ENCODE measurements around the gene CCPG1. TPM values are rescaled to one million over a fixed set of nuclear protein-coding genes. Genes with fewer than 3 reads are reported as not detected.
A peak's percentile ranks its signal among the peaks of the same experiment; 100 is the strongest.
"Not testable (repeated sequence)": the region's sequence is repeated elsewhere in the genome, so short reads cannot be mapped to it uniquely, and the experiment has no call there.

Gene CCPG1
- total RNA-seq, 1 experiment from 2014 or later: 27.5 TPM

DNA sequence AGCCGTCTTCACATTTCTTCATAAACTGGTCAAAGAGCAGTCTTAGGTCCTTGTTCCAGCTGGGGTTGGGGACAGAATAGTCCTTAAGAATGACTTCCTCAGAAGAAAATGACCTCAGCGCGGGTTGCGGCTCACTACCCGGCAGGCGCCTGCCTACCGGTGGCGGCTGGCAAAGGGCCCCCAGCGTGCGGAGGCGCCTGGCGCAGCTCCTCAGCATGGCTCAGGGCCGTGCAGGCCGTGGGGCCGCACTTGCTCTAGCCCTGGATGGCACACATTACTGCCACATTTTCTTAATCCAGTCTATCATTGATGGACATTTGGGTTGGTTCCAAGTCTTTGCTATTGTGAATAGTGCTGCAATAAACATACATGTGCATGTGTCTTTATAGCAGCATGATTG is 35.0 kb upstream of the CCPG1 start:
- H3K4me1 ChIP-seq (ENCODE audit: insufficient read depth, low read length, poor library complexity, severe bottlenecking); POLR2A ChIA-PET (ENCODE audit: low non-redundant PET); H3K4me3 ChIP-seq (ENCODE audit: low read depth, low read length, poor library complexity, severe bottlenecking); BruUV-seq (replicated peaks); intact Hi-C loops (cut with micrococcal nuclease; ENCODE audit: unreplicated experiment); H3K36me3 ChIP-seq (ENCODE audit: insufficient read depth, low read length, poor library complexity, severe bottlenecking); DNase-seq (ENCODE audit: low spot score); H3K9me3 ChIP-seq (ENCODE audit: low read depth, low read length, poor library complexity, severe bottlenecking); H3K27ac ChIP-seq (ENCODE audit: low read depth, low read length, poor library complexity, severe bottlenecking); H3K27me3 ChIP-seq (replicated peaks; ENCODE audit: insufficient read depth, low read depth, low read length, poor library complexity); CTCF ChIA-PET: not testable (repeated sequence)

DNA sequence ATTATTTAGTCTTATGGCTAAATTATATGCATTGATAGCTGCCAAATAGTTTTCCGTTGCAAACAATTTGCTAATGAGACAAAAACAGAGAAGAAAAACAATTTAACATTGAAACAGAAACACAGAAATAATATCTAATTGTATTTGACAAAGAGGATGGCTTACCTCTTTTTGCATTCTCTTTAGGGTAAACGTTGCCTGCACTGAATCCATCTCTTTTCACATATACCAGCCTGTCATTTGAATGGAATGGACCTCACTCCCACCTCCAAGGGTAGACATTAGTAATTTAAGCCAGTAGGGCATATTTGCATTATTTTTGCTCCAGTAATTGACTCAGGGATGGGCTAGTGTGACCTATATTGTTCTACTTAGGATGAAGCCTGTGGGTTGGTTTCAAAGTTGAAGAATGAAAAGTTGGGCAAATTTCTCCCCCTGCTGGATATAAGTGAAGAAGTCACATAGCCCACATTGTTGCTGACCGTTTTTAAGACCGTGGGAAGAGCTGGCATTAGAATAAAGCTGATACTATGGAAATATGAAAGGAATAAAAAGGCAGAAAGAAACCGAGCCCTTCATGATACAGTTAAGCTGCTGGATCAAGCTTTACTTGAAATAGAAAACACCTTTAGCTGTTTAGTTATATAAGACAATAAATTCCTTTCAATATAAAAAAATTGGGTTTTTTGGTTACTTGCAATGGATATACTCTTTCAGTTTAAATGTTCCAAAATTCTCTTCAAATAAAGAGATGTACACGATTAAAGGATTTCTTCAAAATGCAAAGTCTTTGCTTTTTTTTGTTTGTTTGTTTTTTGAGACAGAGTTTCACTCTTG is 27.0 kb upstream of the CCPG1 start:
- TF ChIP-seq, protein P1, sequence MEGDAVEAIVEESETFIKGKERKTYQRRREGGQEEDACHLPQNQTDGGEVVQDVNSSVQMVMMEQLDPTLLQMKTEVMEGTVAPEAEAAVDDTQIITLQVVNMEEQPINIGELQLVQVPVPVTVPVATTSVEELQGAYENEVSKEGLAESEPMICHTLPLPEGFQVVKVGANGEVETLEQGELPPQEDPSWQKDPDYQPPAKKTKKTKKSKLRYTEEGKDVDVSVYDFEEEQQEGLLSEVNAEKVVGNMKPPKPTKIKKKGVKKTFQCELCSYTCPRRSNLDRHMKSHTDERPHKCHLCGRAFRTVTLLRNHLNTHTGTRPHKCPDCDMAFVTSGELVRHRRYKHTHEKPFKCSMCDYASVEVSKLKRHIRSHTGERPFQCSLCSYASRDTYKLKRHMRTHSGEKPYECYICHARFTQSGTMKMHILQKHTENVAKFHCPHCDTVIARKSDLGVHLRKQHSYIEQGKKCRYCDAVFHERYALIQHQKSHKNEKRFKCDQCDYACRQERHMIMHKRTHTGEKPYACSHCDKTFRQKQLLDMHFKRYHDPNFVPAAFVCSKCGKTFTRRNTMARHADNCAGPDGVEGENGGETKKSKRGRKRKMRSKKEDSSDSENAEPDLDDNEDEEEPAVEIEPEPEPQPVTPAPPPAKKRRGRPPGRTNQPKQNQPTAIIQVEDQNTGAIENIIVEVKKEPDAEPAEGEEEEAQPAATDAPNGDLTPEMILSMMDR (conservative IDR thresholded peaks at IDR 0.05; ENCODE audit: low read depth, low read length): peak; percentile 69
- no peak for TF ChIP-seq EZH2 (IDR thresholded peaks at IDR 0.05; ENCODE audit: borderline replicate concordance, low read depth, low read length, poor library complexity, severe bottlenecking)
- no TSS peak for BruUV-seq (replicated peaks)
- Histone ChIP-seq H3K4me1 (ENCODE audit: insufficient read depth, low read length, poor library complexity, severe bottlenecking) (no peaks in the 10 kb centered on the region), H3K27me3 (replicated peaks; ENCODE audit: insufficient read depth, low read depth, low read length, poor library complexity) (no peaks in the 10 kb centered on the region), H3K4me3 (ENCODE audit: low read depth, low read length, poor library complexity, severe bottlenecking) (no peak overlapping the region), H3K27ac (ENCODE audit: low read depth, low read length, poor library complexity, severe bottlenecking) (no peak overlapping the region), H3K9me3 (ENCODE audit: low read depth, low read length, poor library complexity, severe bottlenecking) (no peaks in the 10 kb centered on the region), H3K36me3 (ENCODE audit: insufficient read depth, low read length, poor library complexity, severe bottlenecking) (no peaks in the 10 kb centered on the region)
- ChIA-PET CTCF (interaction anchor here (0.5 to 0.7 kb wide), 2 partner anchors 21 to 28 kb away, joined by 5 to 8 read pairs; partner anchors contain the start of genes CCPG1 and PIERCE2), POLR2A (ENCODE audit: low non-redundant PET) (no interaction called here)
- peak; percentile 65 for DNase-seq (ENCODE audit: low spot score)
- intact Hi-C loops (cut with micrococcal nuclease; ENCODE audit: unreplicated experiment): loop anchor here (10.0 kb wide), 1 partner anchor 140 kb away; no protein-coding TSS in a partner anchor

DNA sequence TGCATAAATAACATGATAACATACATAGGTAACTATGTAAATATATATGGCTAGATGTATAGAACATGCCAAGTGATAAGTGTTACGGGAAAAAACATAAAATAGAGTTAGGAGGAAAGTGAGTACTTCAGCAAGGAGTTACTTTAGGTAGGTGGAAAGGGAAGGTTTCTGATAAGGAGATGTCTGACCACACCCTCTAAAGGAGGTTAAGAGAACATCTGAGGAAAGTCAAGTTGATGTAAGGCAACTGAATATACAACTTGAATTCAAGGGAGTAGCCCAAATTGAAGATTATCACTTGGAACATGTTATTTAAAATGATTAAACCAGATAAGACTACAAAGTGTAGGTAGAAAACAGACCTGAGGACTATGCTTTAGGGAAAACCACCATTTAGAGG is 13.9 kb upstream of the CCPG1 start:
- CTCF ChIA-PET: no interaction called here
- Histone ChIP-seq H3K36me3 (ENCODE audit: insufficient read depth, low read length, poor library complexity, severe bottlenecking) (no peaks in the 10 kb centered on the region), H3K27ac (ENCODE audit: low read depth, low read length, poor library complexity, severe bottlenecking) (no peak overlapping the region), H3K4me3 (ENCODE audit: low read depth, low read length, poor library complexity, severe bottlenecking) (no peak overlapping the region), H3K27me3 (replicated peaks; ENCODE audit: insufficient read depth, low read depth, low read length, poor library complexity) (no peaks in the 10 kb centered on the region), H3K4me1 (ENCODE audit: insufficient read depth, low read length, poor library complexity, severe bottlenecking) (no peaks in the 10 kb centered on the region), H3K9me3 (ENCODE audit: low read depth, low read length, poor library complexity, severe bottlenecking) (no peaks in the 10 kb centered on the region)
- POLR2A ChIA-PET (ENCODE audit: low non-redundant PET): no interaction called here
- TF ChIP-seq, protein P1 (conservative IDR thresholded peaks at IDR 0.05; ENCODE audit: low read depth, low read length): no peak
- no peak for TF ChIP-seq EZH2 (IDR thresholded peaks at IDR 0.05; ENCODE audit: borderline replicate concordance, low read depth, low read length, poor library complexity, severe bottlenecking)
- no peak for DNase-seq (ENCODE audit: low spot score)
- intact Hi-C loops (cut with micrococcal nuclease; ENCODE audit: unreplicated experiment): no loop called here
- BruUV-seq (replicated peaks): no TSS peak
